NCI-H69 (cell line): Measurements from ENCODE around the gene LGALS9C.
A peak's percentile ranks its signal among the peaks of the same experiment; 100 is the strongest.
"Not testable (repeated sequence)": the region's sequence is repeated elsewhere in the genome, so short reads cannot be mapped to it uniquely, and the experiment has no call there.

Experiments used
- DNase-seq: peaks from one replicate; lab custom pipeline; 2025; lab: John Stamatoyannopoulos, UW

Gene LGALS9C

DNA sequence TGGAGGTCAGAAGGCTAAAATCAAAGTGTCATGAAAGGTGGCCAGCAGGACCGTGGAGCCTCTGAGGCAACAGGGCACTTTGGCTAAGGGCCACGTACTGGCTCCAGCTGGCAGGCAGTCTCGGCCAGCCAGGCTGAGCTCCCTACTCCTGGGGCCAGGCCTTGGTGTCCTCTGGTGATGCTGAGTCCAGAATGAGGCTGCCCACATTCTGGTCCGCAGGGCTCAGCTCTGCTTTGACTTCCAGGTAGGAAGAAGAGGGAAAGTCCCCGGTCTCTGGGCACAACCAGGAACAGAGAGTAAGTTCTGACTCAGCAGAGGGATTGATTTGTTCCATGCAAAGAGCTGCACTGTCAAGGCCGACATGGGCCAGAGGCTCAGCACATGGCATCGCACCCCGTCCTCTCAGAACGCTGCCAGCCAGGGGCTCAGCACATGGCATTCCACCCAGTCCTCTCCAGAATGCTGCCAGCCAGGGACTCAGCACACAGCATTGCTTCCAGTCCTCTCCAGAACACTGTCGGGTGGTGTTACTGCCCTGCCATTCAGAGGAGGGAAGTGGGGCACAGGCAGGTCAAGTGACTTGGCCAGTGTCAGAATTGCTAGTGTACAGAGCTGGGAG is 2.5 kb downstream of the LGALS9C start:
- not testable (repeated sequence) for DNase-seq

DNA sequence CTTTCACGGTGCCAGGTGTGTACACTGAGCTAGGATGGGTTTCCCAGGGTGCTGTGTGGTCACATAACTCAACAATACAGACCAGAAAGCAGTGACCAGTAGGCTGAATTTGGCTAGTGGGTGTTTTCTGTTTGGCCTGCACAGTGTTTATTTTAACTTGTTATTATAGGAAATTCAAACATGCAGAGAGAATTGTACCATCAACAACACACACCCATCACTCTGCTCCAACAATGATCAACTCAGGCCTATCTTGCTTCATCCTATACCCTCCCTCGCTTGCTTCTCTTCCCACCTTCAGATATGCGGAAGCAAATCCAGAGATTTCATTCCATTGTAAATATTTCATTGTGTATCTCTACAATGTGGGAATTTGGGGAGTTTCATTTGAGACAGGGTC is 5.2 kb downstream of the LGALS9C start:
- peak; percentile 55 for DNase-seq

DNA sequence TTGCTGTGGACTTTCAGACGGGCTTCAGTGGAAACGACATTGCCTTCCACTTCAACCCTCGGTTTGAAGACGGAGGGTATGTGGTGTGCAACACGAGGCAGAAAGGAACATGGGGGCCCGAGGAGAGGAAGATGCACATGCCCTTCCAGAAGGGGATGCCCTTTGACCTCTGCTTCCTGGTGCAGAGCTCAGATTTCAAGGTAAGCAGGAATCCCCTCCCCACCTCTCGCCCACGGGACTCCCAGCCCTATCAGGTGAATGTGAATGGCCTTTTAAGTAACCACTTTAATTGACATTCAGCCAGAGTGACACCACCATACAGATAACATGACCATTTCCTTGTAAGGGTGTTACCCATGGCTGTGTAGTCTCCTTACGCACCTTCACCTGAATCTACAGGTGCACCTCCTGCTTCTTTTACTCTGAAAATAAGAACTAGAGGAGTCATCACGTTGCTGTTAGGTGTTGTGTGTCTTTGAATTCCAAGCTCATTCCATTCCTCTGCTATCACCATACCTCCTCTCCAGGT is 9.4 kb downstream of the LGALS9C start:
- not testable (repeated sequence) for DNase-seq

DNA sequence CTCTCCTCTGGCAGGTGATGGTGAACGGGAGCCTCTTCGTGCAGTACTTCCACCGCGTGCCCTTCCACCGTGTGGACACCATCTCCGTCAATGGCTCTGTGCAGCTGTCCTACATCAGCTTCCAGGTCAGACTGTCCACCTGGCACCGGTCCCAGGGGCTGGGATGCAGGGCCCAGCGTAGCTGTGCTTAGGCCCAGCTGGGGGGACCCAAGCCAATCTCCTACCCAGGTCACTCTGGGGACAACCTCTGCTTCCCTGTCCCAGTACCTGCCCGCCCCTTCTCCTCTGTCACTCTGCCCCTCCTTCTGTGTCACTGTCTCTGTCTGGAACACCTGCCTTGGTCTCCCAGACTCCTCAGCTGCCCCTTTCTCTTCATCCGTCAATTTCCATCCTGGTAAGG is 11.0 kb downstream of the LGALS9C start:
- DNase-seq = not testable (repeated sequence)

DNA sequence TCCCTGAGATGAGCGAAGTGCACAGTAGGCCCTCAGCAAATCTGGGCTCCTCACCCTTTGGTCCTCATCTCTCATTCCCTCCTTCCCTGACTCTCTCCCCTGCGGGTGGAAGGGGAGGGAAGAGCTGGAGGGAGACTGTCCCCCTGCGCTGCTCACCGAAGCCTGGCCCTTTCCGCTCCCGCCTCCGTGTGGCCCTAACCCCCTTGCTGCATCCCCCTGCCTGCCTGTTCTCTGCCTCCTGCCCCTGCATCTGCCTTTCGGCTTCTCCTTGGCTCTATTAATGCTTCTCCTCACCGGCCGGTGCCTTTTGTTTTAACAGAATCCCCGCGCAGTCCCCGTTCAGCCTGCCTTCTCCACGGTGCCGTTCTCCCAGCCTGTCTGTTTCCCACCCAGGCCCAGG is 12.0 kb downstream of the LGALS9C start:
- DNase-seq = not testable (repeated sequence)

DNA sequence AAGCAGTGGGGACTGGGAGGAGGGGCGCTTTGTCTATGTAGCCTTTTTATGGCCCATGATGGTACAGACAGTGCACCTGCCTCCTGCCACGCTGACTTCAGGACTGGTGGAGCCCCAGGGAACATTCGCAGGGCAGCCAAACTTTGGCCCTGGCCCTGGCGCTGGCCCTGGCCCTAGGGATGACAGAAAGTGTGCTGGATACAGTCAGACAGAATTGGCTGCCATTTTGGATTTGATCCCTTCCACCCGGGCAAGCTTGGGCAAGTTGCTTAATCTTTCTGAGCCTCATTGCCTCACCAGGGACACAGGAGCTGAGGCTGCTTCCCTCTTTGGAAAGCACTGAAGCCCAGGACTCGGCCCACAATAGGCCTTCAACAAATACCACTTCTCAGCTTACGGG is 13.4 kb downstream of the LGALS9C start:
- not testable (repeated sequence) for DNase-seq

DNA sequence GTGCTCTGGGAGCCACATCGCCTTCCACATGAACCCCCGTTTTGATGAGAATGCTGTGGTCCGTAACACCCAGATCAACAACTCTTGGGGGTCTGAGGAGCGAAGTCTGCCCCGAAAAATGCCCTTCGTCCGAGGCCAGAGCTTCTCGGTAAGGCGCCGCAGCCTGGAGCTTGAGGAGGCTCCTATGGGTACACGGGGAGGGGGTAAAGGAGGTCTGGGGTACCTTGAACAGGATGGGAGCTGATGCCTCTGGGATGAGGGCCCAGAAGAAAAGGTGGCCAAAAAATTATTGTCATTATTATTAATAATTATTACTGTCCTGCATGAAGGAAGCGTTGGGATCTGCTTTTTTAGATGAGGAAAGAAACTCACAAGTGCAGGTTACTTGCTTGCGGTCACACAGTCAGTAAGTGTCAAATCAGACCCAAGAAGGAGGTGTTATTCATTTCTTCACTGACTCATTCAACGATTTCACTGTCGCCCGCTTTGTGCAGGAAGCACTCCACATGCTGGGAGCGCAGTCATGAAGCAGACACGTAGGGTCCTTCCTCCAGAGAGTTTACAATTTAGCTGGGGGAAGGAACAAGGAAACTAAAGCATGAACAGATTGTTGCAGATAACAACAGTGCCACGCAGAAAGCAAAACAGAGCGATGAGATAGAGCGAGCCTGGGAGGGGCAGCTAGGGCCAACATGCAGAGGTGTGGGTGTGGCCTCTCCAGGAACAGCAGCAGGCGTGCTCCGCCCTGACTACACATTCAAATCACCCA is 16.3 kb downstream of the LGALS9C start:
- DNase-seq = not testable (repeated sequence)

DNA sequence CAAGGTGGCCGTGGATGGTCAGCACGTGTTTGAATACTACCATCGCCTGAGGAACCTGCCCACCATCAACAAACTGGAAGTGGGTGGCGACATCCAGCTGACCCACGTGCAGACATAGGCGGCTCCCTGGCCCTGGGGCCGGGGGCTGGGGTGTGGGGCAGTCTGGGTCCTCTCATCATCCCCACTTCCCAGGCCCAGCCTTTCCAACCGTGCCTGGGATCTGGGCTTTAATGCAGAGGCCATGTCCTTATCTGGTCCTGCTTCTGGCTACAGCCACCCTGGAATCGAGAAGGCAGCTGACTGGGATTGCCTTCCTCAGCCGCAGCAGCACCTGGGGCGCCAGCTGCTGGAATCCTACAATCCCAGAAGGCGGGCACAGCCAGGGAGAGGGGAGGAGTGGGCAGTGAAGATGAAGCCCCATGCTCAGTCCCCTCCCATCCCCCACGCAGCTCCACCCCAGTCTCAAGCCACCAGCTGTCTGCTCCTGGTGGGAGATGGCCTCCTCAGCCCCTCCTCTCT is 17.7 kb downstream of the LGALS9C start:
- not testable (repeated sequence) for DNase-seq

DNA sequence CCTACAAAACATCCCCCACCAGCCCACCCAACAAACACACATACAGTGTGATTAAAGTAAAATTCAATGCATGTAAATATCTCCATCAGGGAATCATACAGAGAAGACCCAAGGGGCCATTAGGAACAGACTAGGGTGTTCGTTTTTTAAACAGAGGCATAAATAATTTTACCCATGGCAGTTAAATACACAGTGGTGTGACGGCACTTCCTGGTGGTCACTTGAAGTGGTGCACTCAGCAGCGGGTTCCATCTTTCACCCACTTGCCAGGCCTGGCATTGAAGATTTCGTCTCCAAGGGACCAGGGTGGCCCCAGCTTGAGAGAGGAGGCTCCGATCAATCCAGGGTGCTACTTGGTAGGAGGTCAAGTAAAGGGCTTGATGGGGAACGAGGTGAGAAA is 20.5 kb downstream of the LGALS9C start:
- not testable (repeated sequence) for DNase-seq

DNA sequence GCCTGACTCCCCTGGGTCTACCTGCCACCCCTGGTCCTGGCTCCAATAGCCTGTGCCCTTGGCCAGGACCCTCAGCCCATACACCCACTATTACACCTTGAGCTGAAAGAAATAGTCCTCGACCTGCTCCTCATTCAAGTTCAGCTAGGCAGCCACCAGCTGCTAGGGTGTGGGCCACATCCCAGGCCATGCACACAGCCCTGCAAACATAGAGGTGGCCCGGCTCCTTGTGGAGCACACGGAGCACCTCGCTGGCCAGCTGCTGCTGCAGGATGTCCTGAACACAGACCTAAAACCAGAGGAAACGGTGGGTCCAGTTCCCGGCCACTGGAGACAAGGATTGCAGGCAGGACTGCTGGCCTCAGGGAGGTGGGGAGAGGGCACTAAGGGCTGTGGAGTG is 22.5 kb downstream of the LGALS9C start:
- not testable (repeated sequence) for DNase-seq

DNA sequence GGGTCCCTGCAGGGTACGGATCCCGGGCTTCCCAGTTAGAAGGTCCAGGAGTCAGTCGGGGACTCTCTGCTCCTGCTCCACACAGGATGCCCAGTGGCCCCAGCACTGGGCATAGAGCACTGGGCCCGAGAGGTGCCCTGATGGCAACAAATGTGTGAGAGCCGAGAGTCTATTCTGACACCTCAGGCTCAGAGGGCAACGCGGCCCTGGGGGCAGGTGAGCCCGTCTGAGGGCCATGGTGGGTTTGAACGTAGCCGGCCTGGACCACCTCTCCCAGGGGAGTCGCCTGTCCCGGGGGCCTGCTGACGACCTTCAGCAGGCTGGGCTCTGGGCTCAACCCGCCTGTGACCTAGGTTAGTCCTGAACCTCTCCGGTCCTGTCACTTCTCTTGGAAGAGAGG is 23.2 kb downstream of the LGALS9C start:
- not testable (repeated sequence) for DNase-seq

DNA sequence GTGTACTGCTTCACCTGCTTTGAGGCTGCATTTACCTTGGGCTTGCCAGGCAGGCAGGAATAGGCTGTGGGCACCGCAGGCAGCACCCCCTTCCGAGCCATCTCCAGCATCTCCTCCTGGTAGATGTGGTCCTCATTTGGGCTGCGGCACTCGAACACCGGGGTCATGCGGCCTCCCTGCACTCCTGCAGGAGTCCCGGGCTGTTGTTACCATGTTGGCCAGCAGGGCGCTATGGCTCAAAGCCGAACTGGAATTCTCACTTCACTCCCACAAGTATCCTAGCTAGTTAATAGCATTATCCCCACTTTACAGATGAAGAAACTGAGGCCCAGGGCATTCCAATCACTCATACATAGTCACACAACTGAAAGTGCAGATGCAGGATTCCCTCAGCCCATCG is 23.7 kb downstream of the LGALS9C start:
- not testable (repeated sequence) for DNase-seq

DNA sequence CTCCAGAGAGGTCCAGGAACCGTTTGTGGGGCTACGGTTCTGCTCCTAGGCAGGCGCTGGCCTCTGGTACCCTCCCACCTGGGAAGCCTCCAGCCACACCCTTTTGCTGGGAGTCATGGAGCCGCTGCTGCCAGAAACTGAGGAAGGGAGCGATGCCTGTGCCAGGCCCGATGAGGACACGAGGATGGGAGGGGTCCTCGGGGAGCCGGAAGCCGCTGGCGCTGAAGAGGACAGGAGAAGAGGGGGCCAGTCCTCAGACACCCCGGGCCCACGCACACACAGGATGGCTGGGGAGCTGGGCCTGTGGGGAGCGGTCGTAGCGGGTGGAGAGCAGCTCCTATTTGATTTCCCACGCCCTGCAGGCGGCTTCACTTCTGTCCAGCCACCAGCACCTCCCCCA is 24.2 kb downstream of the LGALS9C start:
- not testable (repeated sequence) for DNase-seq

DNA sequence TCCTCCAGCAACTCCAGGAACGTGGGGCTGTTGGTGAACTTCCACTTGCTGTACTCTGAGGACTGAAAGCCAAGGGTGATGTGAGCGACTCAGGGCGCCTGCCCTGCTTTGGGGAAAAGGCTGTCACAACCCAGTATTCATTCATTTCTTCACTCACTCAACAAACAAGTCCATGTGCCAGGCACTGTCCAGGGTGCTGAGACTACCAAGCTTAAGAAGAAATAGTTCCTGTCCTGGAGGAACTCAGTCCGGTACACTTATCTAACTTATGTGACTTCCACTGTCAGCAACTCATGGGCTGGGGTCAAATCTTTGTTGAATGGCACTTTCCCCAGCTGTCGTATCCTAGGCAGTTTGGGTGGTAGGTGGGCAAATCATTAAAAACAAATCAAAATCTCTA is 26.6 kb downstream of the LGALS9C start:
- not testable (repeated sequence) for DNase-seq

DNA sequence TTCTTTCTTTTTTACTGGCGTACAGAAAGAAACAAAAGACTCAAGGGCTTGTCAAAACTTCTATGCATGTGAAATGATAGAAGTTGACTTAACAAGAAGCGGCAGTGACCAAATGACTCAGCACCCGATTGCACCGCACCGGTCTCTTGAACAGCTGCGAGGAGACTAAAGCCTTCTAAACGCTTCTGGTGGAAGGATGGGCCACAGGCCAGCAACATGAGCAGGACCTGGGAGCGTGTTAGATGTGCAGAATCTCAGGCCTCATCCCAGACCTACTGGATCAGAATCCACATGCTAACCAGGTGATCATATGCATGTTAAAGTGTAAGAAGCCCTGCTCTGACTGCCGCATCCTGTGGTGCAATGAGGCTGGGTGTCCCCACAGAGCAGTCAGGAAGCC is 31.1 kb downstream of the LGALS9C start:
- not testable (repeated sequence) for DNase-seq

DNA sequence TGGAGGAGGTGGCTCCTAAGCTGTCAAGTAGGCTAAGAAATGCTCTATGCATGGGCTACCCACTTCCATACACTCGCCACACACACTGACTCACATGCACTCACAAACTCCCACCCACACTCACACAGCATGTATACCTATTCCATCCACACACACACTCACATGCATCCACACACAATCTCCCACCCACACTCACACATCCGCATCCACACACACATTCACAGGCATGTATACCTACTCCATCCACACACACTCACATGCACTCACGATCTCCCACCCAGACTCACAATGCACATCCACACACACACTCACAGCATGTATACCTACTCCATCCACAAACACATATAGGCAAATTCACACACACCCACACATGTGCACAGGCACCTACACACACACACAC is 32.1 kb downstream of the LGALS9C start:
- DNase-seq = not testable (repeated sequence)

DNA sequence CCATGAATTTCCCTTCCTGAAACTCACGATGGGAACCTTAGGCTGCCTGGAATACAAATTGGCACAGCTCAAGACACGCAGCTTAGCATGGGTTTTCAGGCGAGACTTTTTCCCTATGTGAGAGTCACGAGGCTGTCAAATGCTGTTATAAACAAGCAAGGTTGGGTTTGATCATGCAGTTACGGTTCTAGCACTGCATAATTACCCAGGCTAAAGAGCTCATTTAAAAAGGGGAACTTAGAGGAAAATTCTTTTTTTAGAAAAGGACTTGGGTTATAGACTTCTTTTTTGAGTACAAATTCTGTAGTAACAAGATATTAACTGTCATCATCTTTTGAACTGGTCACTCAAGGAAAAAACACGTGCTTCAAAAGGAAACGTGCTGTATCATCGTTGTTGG is 44.5 kb downstream of the LGALS9C start:
- DNase-seq = not testable (repeated sequence)

DNA sequence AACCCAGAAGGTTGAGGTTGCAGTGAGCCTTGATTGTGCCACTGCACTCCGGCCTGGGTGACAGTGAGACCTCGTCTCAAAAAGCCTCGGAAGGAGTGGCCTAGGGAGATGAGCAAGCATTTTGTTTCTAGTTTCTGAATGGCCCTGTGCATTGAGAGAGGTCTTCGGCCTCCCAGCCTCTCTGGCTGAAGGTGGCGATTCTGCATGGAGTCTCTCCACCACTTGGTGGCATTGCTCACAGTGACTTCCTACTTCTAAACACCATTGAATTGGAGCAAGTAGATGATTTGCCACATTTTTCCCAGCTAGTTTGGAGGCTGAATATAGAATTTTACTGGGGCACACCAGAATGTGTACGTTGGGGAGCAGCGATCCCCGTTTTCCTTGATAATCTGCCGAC is 48.4 kb downstream of the LGALS9C start:
- not testable (repeated sequence) for DNase-seq

DNA sequence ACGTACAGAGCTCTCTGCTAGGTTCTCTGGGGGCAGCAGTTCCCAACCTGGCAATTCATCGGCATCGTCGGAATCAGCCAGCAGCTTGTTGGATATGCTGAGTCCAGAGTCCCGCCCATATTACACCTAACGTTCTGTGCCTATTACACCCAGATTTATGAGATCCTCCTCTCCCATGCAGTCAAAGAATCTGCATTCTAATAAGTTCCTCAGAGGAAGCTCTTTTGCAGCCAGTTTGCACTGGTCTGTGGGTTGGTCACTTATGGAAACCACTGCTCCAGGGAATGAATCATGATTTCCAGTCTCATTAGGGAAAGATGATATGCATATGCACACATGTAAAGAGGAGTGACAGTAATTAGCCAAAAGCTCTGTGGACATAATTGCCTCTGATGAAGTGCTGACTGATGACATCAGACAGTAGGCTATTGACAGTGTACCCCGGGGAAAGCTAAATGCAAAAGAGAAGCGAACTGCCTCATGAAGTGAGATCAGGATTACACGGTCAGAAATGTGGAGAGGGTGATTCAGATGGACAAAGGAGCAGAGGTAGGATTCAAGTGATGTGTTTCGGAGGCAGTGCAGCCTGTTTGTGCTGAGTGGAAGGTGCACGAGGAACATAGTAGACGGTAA is 49.7 kb downstream of the LGALS9C start:
- DNase-seq = not testable (repeated sequence)

DNA sequence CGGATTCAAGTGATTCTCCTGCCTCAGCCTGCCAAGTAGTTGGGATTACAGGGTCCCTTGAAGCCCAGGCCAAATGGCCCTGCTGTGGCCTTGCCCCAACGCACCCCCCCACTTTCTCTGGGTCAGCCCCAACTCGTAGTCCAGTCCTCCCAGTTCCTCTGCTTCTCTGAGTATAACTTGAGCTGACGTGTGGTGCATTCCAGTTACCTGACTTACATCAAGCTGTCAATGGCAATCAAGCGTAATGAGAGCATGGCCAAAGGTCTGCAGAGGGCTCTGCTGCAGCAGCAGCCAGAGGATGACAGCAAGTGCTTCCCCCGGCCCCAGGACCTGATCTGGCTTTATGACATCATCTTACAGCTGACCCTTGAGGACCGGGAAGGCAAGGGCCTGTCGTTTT is 50.8 kb downstream of the LGALS9C start:
- DNase-seq = not testable (repeated sequence)

DNA sequence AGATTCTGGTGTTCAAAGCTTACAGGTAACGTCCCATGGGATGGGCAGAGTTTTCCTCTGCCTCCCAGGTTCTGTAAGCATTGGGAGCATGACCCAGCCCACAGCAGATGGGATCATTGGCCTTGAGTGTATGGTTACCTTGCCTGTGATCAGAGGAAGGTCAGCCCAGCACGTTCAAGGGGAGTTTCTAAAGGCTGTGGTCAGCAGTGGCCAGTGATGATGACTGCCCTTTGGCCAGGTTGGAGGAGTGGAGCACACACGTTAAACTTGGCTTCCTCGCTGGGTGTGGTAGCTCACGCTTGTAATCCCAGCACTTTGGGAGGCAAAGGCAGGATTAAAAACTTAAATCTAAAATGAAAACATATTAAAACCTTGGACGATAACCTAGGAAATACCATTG is 51.8 kb downstream of the LGALS9C start:
- not testable (repeated sequence) for DNase-seq

DNA sequence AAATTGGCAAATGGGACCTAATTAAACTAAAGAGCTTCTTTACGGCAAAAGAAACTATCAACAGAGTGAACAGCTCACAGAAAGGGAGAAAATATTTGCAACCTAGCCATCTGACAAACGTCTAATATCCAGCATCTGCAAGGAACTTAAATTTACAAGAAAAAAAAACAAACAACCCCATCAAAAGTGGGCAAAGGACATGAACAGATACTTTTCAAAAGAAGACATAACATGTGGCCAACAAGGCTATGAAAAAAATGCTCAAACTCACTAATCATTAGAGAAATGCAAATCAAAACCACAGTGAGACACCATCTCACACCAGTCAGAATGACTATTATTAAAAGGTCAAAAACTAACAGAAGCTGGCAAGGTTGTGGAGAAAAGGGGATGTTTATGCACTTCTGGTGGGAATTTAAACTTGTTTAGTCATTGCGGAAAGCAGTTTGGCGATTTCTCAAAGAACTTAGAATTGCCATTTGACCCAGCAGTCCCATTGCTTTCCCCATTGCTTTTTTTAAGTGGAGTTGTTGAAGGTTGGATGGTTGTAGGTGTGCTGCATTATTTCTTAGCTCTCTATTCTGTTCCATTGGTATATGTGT is 52.4 kb downstream of the LGALS9C start:
- DNase-seq = not testable (repeated sequence)
